Sigmoid colon (tissue), 3 donors: ENCODE results near the gene PPID.

Experiments
- CTCF ChIP-seq, 4 experiments: fragments of 450-650 bp in 3 of 4; fragments of 200-600 bp in 1 of 4; IDR thresholded peaks; one replicate each; pipeline ENCODE4 v1.5.1; 2016 to 2019; ENCODE audit warnings: antibody characterized with exemption in 4 of 4, mild to moderate bottlenecking in 3 of 4, moderate library complexity in 2 of 4
- POLR2A ChIP-seq, 2 donors: fragments of 450-650 bp; IDR thresholded peaks; one replicate each; pipeline ENCODE4 v1.6.1; 2016; ENCODE audit warnings: antibody characterized with exemption in 2 of 2, mild to moderate bottlenecking in 2 of 2, moderate library complexity in 2 of 2

DNA sequence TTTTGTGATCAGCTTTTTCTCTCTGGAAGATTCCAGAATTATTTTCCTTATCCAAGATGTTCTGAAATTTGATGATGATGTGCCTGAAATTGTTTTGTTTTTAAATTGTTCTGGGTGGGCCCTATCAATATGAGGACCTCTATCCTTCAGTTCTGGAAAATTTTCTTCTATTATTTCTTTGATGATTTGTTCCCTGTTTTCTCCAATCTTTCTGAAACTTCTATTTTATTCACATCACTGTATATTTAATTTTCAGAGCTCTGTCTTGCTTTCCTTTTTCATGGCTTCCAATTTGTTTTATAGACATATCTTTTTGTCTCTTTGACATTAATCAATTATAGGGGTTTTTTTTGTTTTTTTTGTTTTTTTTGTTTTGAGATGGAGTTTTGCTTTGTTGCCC lies 33.4 kb upstream of the PPID start:
- TF ChIP-seq POLR2A (IDR thresholded peaks at IDR 0.05) = no peak
- TF ChIP-seq CTCF (IDR thresholded peaks at IDR 0.05) = no peak
